HepG2 (cell line): Measurements from ENCODE around the gene NEK5. TPM values are rescaled to one million over a fixed set of nuclear protein-coding genes. Genes with fewer than 3 reads are reported as not detected.

ENCODE experiments used
- FOXA3 ChIP-seq: IDR thresholded peaks from 2 replicates; pipeline ENCODE4 v1.6.1; 2016; ENCODE audit warnings: missing genetic modification reagents, missing compliant biosample characterization
- KDM2A ChIP-seq: sonication (generic); formaldehyde crosslinking; IDR thresholded peaks from 2 replicates; pipeline ENCODE4 v1.4.0; 2020; ENCODE audit warnings: low read depth, missing genetic modification reagents, borderline replicate concordance
- KDM5B ChIP-seq: sonication (generic); formaldehyde crosslinking; IDR thresholded peaks from 2 replicates; pipeline ENCODE4 v1.4.0; 2020; ENCODE audit warnings: missing genetic modification reagents, mild to moderate bottlenecking, borderline replicate concordance
- KMT2B ChIP-seq: IDR thresholded peaks from 2 replicates; pipeline ENCODE4 v1.6.1; 2016; ENCODE audit warnings: missing genetic modification reagents, missing compliant biosample characterization
- MEIS1 ChIP-seq: sonication (generic); formaldehyde crosslinking; IDR thresholded peaks from 2 replicates; pipeline ENCODE4 v1.9.0; 2021; ENCODE audit warnings: mild to moderate bottlenecking, missing genetic modification reagents, moderate library complexity, borderline replicate concordance
- REPIN1 ChIP-seq: sonication (generic); formaldehyde crosslinking; IDR thresholded peaks from 2 replicates; pipeline ENCODE4 v1.8.0; 2022; ENCODE audit warnings: missing genetic modification reagents, low read depth, mild to moderate bottlenecking, borderline replicate concordance
- SAP130 ChIP-seq: IDR thresholded peaks from 2 replicates; pipeline ENCODE4 v1.6.1; 2016; ENCODE audit warnings: low read depth
- SRSF4 ChIP-seq: fragments of 200-400 bp; formaldehyde crosslinking; IDR thresholded peaks from one replicate; pipeline ENCODE4 v1.6.1; 2018; ENCODE audit warnings: mild to moderate bottlenecking, low read depth, low read length, moderate library complexity; ENCODE audit not compliant: poor library complexity, severe bottlenecking
- YY1 ChIP-seq: IDR thresholded peaks from 2 replicates; pipeline ENCODE4 v1.6.1; 2011; ENCODE audit warnings: low read length, low read depth, moderate library complexity, mild to moderate bottlenecking; ENCODE audit not compliant: insufficient read depth, insufficient replicate concordance
- ZFY ChIP-seq: sonication (generic); formaldehyde crosslinking; IDR thresholded peaks from 2 replicates; pipeline ENCODE4 v1.4.0; 2020; ENCODE audit warnings: missing genetic modification reagents
- ZNF136 ChIP-seq: sonication (generic); formaldehyde crosslinking; IDR thresholded peaks from 2 replicates; pipeline ENCODE4 v1.8.1; 2022; ENCODE audit warnings: low read depth, mild to moderate bottlenecking, moderate library complexity, missing genetic modification reagents
- ZNF274 ChIP-seq: sonication (generic); formaldehyde crosslinking; IDR thresholded peaks from 2 replicates; pipeline ENCODE4 v1.5.1; 2020; ENCODE audit warnings: mild to moderate bottlenecking, missing genetic modification reagents
- ZNF451 ChIP-seq: sonication (generic); formaldehyde crosslinking; IDR thresholded peaks from 2 replicates; pipeline ENCODE4 v1.5.0; 2020; ENCODE audit warnings: mild to moderate bottlenecking, missing genetic modification reagents
- ZNF501 ChIP-seq: sonication (generic); formaldehyde crosslinking; IDR thresholded peaks from 2 replicates; pipeline ENCODE4 v1.5.1; 2020; ENCODE audit warnings: mild to moderate bottlenecking, moderate library complexity, missing genetic modification reagents
- ZNF781 ChIP-seq: sonication (generic); formaldehyde crosslinking; IDR thresholded peaks from 2 replicates; pipeline ENCODE4 v1.5.1; 2020; ENCODE audit warnings: borderline replicate concordance, mild to moderate bottlenecking, missing genetic modification reagents; ENCODE audit errors: not compliant biosample characterization
- ZSCAN31 ChIP-seq: sonication (generic); formaldehyde crosslinking; IDR thresholded peaks from 2 replicates; pipeline ENCODE4 v1.5.0; 2020; ENCODE audit warnings: low read depth, mild to moderate bottlenecking, missing genetic modification reagents
- polyA plus RNA-seq, 8 experiments: library from polyadenylated mRNA; depleted of rRNA in 3 of 8; stranded (reverse) in 7 of 8; unstranded in 1 of 8; fragments of >200 nt; fragmentation: Illumina TruSeq in 4 of 8; extraction: Trizol in 4 of 8; gene quantifications; 2 replicates each; pipeline versions ENCODE4 v1.2.1 to v1.2.3, GENCODE V29; 2011 to 2016; ENCODE audit warnings: low read depth in 4 of 8, missing spikeins in 1 of 8, mixed read lengths in 1 of 8; ENCODE audit not compliant: insufficient read depth in 1 of 8
- total RNA-seq, 5 experiments: library from RNA; depleted of rRNA; stranded (reverse); fragments of >200 nt; fragmentation: Illumina TruSeq; extraction: Trizol; gene quantifications; 2 replicates each; pipeline ENCODE4 v1.2.3, GENCODE V29; 2016; ENCODE audit warnings: low read depth in 1 of 5
- TF ChIP-seq, protein P1 (sequence below): IDR thresholded peaks from 2 replicates; pipeline ENCODE4 v1.6.1; 2016; ENCODE audit warnings: low read depth, borderline replicate concordance
- TF ChIP-seq, protein P2 (sequence below): IDR thresholded peaks from 2 replicates; pipeline ENCODE4 v1.6.1; 2016; ENCODE audit warnings: mild to moderate bottlenecking
- TF ChIP-seq, protein P3 (sequence below): sonication (generic); formaldehyde crosslinking; conservative IDR thresholded peaks from 2 replicates; pipeline ENCODE4 v1.4.0; 2020; ENCODE audit warnings: mild to moderate bottlenecking, missing genetic modification reagents, moderate library complexity
- TF ChIP-seq, protein P4 (sequence below): sonication (generic); formaldehyde crosslinking; IDR thresholded peaks from 2 replicates; pipeline ENCODE4 v1.5.1; 2020; ENCODE audit warnings: mild to moderate bottlenecking, moderate library complexity, missing genetic modification reagents

The NEK5 gene
- total and polyA plus RNA-seq, 2 of the 13 experiments (the other 11 are each of a cell fraction or from before 2014, with no cell fraction given): 0.12 to 0.22 TPM

DNA sequence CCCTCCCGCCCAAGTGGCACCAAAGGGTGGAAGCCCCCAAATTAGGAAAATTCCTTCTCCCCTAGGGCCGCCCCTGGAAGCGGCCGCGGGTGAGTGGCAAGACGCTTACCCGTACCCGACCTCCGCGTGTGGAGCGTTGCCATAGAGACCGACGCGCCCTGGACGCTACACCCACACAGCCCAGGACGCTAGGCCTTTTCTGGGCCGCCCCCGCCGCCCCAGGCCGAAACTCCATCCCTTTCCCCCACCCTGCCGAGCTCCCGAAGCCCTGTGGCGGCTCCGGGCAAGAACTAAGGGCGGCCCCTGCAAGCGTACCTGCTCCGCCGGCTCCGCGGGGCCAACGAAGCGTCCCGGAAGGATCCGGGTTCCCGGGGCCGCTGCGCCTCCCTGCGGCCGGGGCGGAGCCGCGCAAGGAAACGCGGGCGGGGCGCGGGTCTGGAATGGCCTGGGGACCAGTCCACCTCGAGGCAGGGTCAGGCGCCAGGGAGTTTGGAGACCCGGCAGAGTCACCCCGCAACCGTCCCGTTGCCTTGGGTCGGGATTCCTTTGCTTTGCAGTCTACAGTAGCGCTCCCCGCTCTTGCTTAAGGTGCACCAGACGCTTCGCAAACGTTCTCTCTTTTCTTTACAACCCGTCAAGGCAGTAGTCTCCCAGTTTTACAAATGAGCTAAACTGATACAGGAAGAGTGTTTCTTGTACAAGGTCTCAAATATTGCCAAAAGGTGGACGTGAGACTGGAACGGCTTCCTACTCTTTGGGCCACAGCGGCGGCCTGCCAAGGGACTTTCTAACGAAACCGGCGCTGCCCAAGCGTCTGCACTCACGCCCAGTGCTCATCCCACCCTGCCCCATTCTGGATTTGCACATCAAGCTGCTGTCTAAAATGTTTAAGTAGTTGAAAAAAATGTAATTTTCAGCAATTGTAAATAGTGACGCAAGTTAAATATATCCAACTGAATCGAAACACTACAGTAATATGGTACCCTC is at the start of gene NEK5 (continued):
- TF ChIP-seq ZNF274 (CRISPR knock-in tag): peak; percentile 63; the same call in 1 of the 2 replicates
- TF ChIP-seq, protein P1, sequence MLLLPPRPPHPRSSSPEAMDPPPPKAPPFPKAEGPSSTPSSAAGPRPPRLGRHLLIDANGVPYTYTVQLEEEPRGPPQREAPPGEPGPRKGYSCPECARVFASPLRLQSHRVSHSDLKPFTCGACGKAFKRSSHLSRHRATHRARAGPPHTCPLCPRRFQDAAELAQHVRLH: peak; percentile 65; the same call in 1 of the 2 replicates
- peak; percentile 80; the same call in 1 of the 2 replicates for TF ChIP-seq KDM5B (CRISPR knock-in tag)
- TF ChIP-seq, protein P2, sequence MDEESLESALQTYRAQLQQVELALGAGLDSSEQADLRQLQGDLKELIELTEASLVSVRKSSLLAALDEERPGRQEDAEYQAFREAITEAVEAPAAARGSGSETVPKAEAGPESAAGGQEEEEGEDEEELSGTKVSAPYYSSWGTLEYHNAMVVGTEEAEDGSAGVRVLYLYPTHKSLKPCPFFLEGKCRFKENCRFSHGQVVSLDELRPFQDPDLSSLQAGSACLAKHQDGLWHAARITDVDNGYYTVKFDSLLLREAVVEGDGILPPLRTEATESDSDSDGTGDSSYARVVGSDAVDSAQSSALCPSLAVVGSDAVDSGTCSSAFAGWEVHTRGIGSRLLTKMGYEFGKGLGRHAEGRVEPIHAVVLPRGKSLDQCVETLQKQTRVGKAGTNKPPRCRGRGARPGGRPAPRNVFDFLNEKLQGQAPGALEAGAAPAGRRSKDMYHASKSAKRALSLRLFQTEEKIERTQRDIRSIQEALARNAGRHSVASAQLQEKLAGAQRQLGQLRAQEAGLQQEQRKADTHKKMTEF (CRISPR knock-in tag): peak; percentile 71; the same call in 1 of the 2 replicates
- TF ChIP-seq FOXA3 (CRISPR knock-in tag): 0 out of 2 replicates have a peak, but pooled peaks have one; percentile 25
- peak; percentile 55; the same call in 1 of the 2 replicates for TF ChIP-seq REPIN1
- TF ChIP-seq, protein P3, sequence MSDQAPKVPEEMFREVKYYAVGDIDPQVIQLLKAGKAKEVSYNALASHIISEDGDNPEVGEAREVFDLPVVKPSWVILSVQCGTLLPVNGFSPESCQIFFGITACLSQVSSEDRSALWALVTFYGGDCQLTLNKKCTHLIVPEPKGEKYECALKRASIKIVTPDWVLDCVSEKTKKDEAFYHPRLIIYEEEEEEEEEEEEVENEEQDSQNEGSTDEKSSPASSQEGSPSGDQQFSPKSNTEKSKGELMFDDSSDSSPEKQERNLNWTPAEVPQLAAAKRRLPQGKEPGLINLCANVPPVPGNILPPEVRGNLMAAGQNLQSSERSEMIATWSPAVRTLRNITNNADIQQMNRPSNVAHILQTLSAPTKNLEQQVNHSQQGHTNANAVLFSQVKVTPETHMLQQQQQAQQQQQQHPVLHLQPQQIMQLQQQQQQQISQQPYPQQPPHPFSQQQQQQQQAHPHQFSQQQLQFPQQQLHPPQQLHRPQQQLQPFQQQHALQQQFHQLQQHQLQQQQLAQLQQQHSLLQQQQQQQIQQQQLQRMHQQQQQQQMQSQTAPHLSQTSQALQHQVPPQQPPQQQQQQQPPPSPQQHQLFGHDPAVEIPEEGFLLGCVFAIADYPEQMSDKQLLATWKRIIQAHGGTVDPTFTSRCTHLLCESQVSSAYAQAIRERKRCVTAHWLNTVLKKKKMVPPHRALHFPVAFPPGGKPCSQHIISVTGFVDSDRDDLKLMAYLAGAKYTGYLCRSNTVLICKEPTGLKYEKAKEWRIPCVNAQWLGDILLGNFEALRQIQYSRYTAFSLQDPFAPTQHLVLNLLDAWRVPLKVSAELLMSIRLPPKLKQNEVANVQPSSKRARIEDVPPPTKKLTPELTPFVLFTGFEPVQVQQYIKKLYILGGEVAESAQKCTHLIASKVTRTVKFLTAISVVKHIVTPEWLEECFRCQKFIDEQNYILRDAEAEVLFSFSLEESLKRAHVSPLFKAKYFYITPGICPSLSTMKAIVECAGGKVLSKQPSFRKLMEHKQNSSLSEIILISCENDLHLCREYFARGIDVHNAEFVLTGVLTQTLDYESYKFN (CRISPR knock-in tag): 0 out of 2 replicates have a peak, but pooled peaks have one; percentile 27
- peak; percentile 31; the same call in 1 of the 2 replicates for TF ChIP-seq MEIS1 (CRISPR knock-in tag)
- peak; percentile 62 for TF ChIP-seq YY1
- no peak for TF ChIP-seq SRSF4
- TF ChIP-seq ZNF451 (CRISPR knock-in tag): 0 out of 2 replicates have a peak, but pooled peaks have one; percentile 40
- TF ChIP-seq SAP130 (CRISPR knock-in tag): peak; percentile 93
- 0 out of 2 replicates have a peak, but pooled peaks have one; percentile 22 for TF ChIP-seq ZFY
- TF ChIP-seq ZSCAN31 (CRISPR knock-in tag): no peak; the same call in 1 of the 2 replicates
- peak; percentile 79 for TF ChIP-seq ZNF501 (CRISPR knock-in tag)
- no peak for TF ChIP-seq ZNF781 (CRISPR knock-in tag)
- peak; percentile 42; the same call in 1 of the 2 replicates for TF ChIP-seq ZNF136
- TF ChIP-seq, protein P4, sequence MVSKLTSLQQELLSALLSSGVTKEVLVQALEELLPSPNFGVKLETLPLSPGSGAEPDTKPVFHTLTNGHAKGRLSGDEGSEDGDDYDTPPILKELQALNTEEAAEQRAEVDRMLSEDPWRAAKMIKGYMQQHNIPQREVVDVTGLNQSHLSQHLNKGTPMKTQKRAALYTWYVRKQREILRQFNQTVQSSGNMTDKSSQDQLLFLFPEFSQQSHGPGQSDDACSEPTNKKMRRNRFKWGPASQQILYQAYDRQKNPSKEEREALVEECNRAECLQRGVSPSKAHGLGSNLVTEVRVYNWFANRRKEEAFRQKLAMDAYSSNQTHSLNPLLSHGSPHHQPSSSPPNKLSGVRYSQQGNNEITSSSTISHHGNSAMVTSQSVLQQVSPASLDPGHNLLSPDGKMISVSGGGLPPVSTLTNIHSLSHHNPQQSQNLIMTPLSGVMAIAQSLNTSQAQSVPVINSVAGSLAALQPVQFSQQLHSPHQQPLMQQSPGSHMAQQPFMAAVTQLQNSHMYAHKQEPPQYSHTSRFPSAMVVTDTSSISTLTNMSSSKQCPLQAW (CRISPR knock-in tag): peak; percentile 81
- TF ChIP-seq KDM2A (CRISPR knock-in tag): peak; percentile 99
- TF ChIP-seq KMT2B: peak; percentile 48; the same call in 1 of the 2 replicates
